ENCODE data around the gene NRAP. TPM values are rescaled to one million over a fixed set of nuclear protein-coding genes. Genes with fewer than 3 reads are reported as not detected.
A peak's percentile ranks its signal among the peaks of the same experiment; 100 is the strongest.

NRAP gene
- total RNA-seq, 1 donor from 2014 or later = not detected

GRCh38 chr10:113706623-113707022, 42.8 kb upstream of the NRAP start:
- Histone ChIP-seq H3K27ac (no peak overlapping the region), H3F3A (ENCODE audit: low read depth) (peaks cover 16% of the 10 kb centered on the region), H4K20me1 (ENCODE audit: low read depth) (peaks cover 7% of the 10 kb centered on the region), H3K4me3 (no peak overlapping the region), H2AFZ (replicated peaks) (no peak overlapping the region), H3K27me3 (no peaks in the 10 kb centered on the region), H3K79me2 (ENCODE audit: low read depth) (no peaks in the 10 kb centered on the region), H3K4me2 (no peak overlapping the region), H3K9ac (no peak overlapping the region), H3K4me1 (peaks cover 28% of the 10 kb centered on the region), H3K9me3 (ENCODE audit: low read depth) (no peaks in the 10 kb centered on the region), H3K36me3 (no peaks in the 10 kb centered on the region)
- Mint-ChIP-seq H3K27ac (no peak overlapping the region), H3K4me1 (peaks cover 39% of the 10 kb centered on the region), H3K36me3 (peaks cover 4% of the 10 kb centered on the region), H3K4me3 (no peak overlapping the region), H3K27me3 (ENCODE audit: insufficient read depth, low read depth) (no peaks in the 10 kb centered on the region), H3K9me3 (no peaks in the 10 kb centered on the region)
- TF ChIP-seq EZH2phosphoT487 (IDR thresholded peaks at IDR 0.05) = no peak
- no peak for TF ChIP-seq EZH2 (IDR thresholded peaks at IDR 0.05)
- TF ChIP-seq, protein P1, sequence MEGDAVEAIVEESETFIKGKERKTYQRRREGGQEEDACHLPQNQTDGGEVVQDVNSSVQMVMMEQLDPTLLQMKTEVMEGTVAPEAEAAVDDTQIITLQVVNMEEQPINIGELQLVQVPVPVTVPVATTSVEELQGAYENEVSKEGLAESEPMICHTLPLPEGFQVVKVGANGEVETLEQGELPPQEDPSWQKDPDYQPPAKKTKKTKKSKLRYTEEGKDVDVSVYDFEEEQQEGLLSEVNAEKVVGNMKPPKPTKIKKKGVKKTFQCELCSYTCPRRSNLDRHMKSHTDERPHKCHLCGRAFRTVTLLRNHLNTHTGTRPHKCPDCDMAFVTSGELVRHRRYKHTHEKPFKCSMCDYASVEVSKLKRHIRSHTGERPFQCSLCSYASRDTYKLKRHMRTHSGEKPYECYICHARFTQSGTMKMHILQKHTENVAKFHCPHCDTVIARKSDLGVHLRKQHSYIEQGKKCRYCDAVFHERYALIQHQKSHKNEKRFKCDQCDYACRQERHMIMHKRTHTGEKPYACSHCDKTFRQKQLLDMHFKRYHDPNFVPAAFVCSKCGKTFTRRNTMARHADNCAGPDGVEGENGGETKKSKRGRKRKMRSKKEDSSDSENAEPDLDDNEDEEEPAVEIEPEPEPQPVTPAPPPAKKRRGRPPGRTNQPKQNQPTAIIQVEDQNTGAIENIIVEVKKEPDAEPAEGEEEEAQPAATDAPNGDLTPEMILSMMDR (IDR thresholded peaks at IDR 0.05) = no peak
- no peak for DNase-seq (ENCODE audit: low spot score)

DNA sequence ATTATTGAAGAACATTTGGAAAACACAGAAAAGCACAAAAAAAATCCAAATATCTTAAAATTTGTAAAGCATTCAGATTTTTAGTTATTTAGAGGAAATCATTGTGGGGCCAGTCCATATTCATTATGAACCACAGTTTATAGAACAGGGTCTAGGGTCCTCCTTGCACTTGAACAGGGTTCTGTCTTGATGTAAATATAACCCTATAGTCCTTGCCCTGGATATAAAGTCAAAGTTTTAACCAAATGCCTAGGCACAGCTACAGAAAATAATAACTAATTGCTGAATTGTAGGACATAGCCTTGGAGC, 41.5 kb upstream of the NRAP start:
- peaks cover 15% of the 10 kb centered on the region for H3K4me1 ChIP-seq
- TF ChIP-seq, protein P1 (IDR thresholded peaks at IDR 0.05) = no peak
- TF ChIP-seq EZH2phosphoT487 (IDR thresholded peaks at IDR 0.05) (no peak), EZH2 (IDR thresholded peaks at IDR 0.05) (no peak)
- no peak overlapping the region for H3K27ac Mint-ChIP-seq
- DNase-seq (ENCODE audit: low spot score) = no peak
- H3K4me1 Mint-ChIP-seq = peaks cover 28% of the 10 kb centered on the region
- H3K4me2 ChIP-seq = no peak overlapping the region
- H3K27me3 ChIP-seq = no peaks in the 10 kb centered on the region
- no peaks in the 10 kb centered on the region for H4K20me1 ChIP-seq (ENCODE audit: low read depth)
- H3K9ac ChIP-seq = no peak overlapping the region
- no peak overlapping the region for H3K4me3 ChIP-seq
- H3K27ac ChIP-seq = no peak overlapping the region
- H2AFZ ChIP-seq (replicated peaks) = no peak overlapping the region
- peaks cover 2% of the 10 kb centered on the region for H3F3A ChIP-seq (ENCODE audit: low read depth)
- H3K27me3 Mint-ChIP-seq (ENCODE audit: insufficient read depth, low read depth) = peaks cover 2% of the 10 kb centered on the region
- no peaks in the 10 kb centered on the region for H3K9me3 ChIP-seq (ENCODE audit: low read depth)
- H3K4me3 Mint-ChIP-seq = no peak overlapping the region
- peaks cover 9% of the 10 kb centered on the region for H3K36me3 Mint-ChIP-seq
- H3K79me2 ChIP-seq (ENCODE audit: low read depth) = no peaks in the 10 kb centered on the region
- H3K36me3 ChIP-seq = no peaks in the 10 kb centered on the region
- H3K9me3 Mint-ChIP-seq = no peaks in the 10 kb centered on the region

DNA sequence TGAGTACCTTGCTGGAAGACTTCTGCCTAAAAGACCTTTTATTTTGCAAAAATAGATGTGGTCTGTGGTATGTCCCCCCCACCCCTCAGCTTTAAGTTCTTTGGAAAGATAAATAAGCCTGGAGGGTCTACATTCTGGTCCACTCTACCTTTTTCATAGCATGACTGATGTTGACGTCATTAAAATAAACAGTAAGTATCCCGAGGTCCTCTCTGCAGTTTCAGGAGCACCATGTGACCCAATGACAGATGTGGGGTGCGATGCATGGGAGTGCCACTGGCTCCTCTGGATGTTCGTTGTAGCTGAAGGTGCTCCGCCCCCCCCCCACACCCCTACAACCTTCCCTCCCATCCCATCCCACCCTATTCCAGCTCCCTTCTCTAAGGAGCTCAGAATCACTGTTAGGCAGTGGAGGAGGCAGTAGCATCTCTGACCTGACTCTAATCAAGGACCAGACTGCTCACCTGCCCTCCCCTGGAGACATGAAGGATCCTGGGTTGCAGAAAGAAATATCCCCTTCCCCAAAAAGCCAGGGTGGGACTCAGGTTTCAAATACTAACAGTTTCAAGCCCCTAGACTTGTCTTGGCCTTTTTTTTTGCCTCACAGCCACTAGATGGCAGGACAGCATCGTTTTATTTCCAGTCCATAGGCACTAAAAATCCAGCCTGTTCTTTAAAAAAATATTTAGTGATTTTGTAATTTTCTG, 40.9 kb upstream of the NRAP start:
- DNase-seq (ENCODE audit: low spot score) = peak; percentile 64
- no peak overlapping the region for H2AFZ ChIP-seq (replicated peaks)
- no peaks in the 10 kb centered on the region for H3K27me3 ChIP-seq
- no peaks in the 10 kb centered on the region for H3K79me2 ChIP-seq (ENCODE audit: low read depth)
- no peak overlapping the region for H3K9ac ChIP-seq
- peaks cover 22% of the 10 kb centered on the region for H3K4me1 Mint-ChIP-seq
- no peak overlapping the region for H3K4me2 ChIP-seq
- H3K27ac Mint-ChIP-seq = no peak overlapping the region
- H3K9me3 ChIP-seq (ENCODE audit: low read depth) = no peaks in the 10 kb centered on the region
- H3K4me1 ChIP-seq = peaks cover 10% of the 10 kb centered on the region
- TF ChIP-seq, protein P1 (IDR thresholded peaks at IDR 0.05) = peak; percentile 85
- no peak for TF ChIP-seq EZH2phosphoT487 (IDR thresholded peaks at IDR 0.05)
- no peaks in the 10 kb centered on the region for H3F3A ChIP-seq (ENCODE audit: low read depth)
- no peaks in the 10 kb centered on the region for H4K20me1 ChIP-seq (ENCODE audit: low read depth)
- peaks cover 3% of the 10 kb centered on the region for H3K27me3 Mint-ChIP-seq (ENCODE audit: insufficient read depth, low read depth)
- H3K36me3 Mint-ChIP-seq = peaks cover 9% of the 10 kb centered on the region
- H3K4me3 Mint-ChIP-seq = no peak overlapping the region
- H3K27ac ChIP-seq = no peak overlapping the region
- no peak overlapping the region for H3K4me3 ChIP-seq
- H3K36me3 ChIP-seq = no peaks in the 10 kb centered on the region
- no peaks in the 10 kb centered on the region for H3K9me3 Mint-ChIP-seq
